ENCODE data around the gene MOB2.

Gene MOB2

GRCh38 chr11:1523077-1523476, 36.5 kb upstream of the MOB2 start:
- TF ChIP-seq CTCF (IDR thresholded peaks at IDR 0.05; ENCODE audit: borderline replicate concordance, insufficient read depth, low read depth, low read length) = no peak
- H3K4me3 ChIP-seq (ENCODE audit: low read depth, low read length) = no peak overlapping the region

GRCh38 chr11:1522081-1522424, 35.5 kb upstream of the MOB2 start:
- TF ChIP-seq CTCF (IDR thresholded peaks at IDR 0.05; ENCODE audit: borderline replicate concordance, insufficient read depth, low read depth, low read length) = no peak
- no peak overlapping the region for H3K4me3 ChIP-seq (ENCODE audit: low read depth, low read length)

GRCh38 chr11:1521382-1522080, 35.0 kb upstream of the MOB2 start:
- H3K4me3 ChIP-seq (ENCODE audit: low read depth, low read length) = no peak overlapping the region
- TF ChIP-seq CTCF (IDR thresholded peaks at IDR 0.05; ENCODE audit: borderline replicate concordance, insufficient read depth, low read depth, low read length) = no peak

GRCh38 chr11:1520663-1521267, 34.2 kb upstream of the MOB2 start:
- TF ChIP-seq CTCF (IDR thresholded peaks at IDR 0.05; ENCODE audit: borderline replicate concordance, insufficient read depth, low read depth, low read length) = no peak
- no peak overlapping the region for H3K4me3 ChIP-seq (ENCODE audit: low read depth, low read length)

GRCh38 chr11:1520209-1520662, 33.7 kb upstream of the MOB2 start:
- H3K4me3 ChIP-seq (ENCODE audit: low read depth, low read length) = no peak overlapping the region
- no peak for TF ChIP-seq CTCF (IDR thresholded peaks at IDR 0.05; ENCODE audit: borderline replicate concordance, insufficient read depth, low read depth, low read length)

- no peak overlapping the region for H3K4me3 ChIP-seq (ENCODE audit: low read depth, low read length)
- TF ChIP-seq CTCF (IDR thresholded peaks at IDR 0.05; ENCODE audit: borderline replicate concordance, insufficient read depth, low read depth, low read length) = no peak
These were observed 32.7 kb upstream of the MOB2 start for GRCh38 chr11:1519028-1520010.

All from GM12875 (cell line).